Measurements from ENCODE around the gene BCL2.

BCL2 gene

DNA sequence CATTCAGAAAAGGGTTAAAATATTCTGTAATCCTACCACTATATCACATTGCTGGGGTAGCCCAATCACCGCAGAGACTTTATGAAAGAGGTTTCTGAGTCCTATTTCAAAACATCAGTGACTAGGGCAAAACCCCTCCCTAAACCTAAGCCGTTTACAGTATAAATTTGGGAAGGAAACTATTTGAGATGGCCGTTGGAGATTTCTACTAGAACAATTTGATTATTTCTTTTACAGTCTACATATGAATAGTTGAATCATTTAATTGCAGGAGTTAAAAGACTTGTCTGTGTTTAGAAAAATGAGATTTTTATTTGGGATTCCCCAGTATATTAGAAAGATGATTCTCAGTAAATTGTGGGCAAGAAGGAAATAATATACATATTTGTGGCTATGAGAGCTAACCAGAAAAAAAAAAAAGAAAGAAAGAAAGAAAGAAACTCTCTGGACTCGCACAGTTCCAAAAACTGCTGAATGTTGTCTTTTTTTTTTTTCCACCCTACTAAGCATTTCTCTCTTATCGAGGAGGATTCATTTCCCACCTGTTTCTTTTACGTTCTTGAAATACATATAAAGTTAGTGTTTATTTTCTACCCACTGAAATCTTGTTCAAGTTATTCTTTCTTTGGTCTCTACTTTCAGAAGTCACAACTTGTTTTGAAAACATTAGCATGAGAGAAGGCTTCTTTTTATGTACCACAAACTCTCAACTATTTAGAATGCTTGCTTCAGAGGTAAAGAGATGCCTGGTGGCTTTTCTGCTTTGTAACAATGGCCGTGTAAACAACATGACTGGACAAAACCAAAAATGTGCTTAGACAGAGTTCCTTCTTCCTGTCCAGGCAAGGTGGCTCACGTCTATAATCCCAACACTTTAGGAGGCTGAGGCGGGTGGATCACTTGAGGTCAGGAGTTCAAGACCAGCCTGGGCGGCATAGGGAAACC lies 65.9 kb downstream of the BCL2 start:
- Histone ChIP-seq H3K36me3 (ENCODE audit: control insufficient read depth, insufficient read depth, low read length) (no peaks in the 10 kb centered on the region), H3K27ac (ENCODE audit: low read depth, low read length, severe bottlenecking) (no peak overlapping the region), H3K4me1 (ENCODE audit: control insufficient read depth, insufficient read depth, low read length, poor library complexity, severe bottlenecking) (no peaks in the 10 kb centered on the region), H3K9me3 (ENCODE audit: control insufficient read depth, low read length) (peaks cover 3% of the 10 kb centered on the region), H3K4me3 (ENCODE audit: extremely low read depth, insufficient read depth, low read length, poor library complexity, severe bottlenecking) (no peak overlapping the region)
- WGBS, 2 experiments (ENCODE audit: insufficient coverage in 2 of 2), result 93 to 100% methylated on average over 1 to 2 of the region's 10 CpGs

DNA sequence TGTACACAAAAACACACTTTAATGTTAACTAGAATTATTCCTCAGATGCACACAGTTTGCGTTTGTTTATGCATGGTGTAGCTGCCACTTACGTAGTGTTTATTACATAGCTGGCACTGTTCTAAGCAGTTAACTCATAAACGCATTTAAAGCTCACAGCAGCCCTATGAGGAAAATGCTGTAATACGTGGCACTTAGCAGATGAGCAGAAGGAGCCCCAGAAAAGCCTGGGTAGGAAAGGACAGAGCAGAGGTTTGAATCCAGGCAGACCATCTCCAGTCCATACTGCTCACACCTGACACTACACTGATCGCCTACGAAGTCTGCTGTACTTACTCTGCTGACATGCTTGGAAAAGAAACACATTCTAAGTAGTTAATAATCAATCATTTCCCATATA lies 66.6 kb downstream of the BCL2 start:
- Histone ChIP-seq H3K27ac (ENCODE audit: low read depth, low read length, severe bottlenecking) (no peak overlapping the region), H3K36me3 (ENCODE audit: control insufficient read depth, insufficient read depth, low read length) (no peaks in the 10 kb centered on the region), H3K9me3 (ENCODE audit: control insufficient read depth, low read length) (peaks cover 3% of the 10 kb centered on the region), H3K4me3 (ENCODE audit: extremely low read depth, insufficient read depth, low read length, poor library complexity, severe bottlenecking) (no peak overlapping the region), H3K4me1 (ENCODE audit: control insufficient read depth, insufficient read depth, low read length, poor library complexity, severe bottlenecking) (no peaks in the 10 kb centered on the region)
- 95 to 100% methylated on average over 4 to 6 of the region's 6 CpGs for WGBS, 2 experiments (ENCODE audit: insufficient coverage in 2 of 2)

GRCh38 chr18:63249771-63250170 lies 69.8 kb downstream of the BCL2 start:
- Histone ChIP-seq H3K4me3 (ENCODE audit: extremely low read depth, insufficient read depth, low read length, poor library complexity, severe bottlenecking) (no peak overlapping the region), H3K36me3 (ENCODE audit: control insufficient read depth, insufficient read depth, low read length) (no peaks in the 10 kb centered on the region), H3K27ac (ENCODE audit: low read depth, low read length, severe bottlenecking) (no peak overlapping the region), H3K4me1 (ENCODE audit: control insufficient read depth, insufficient read depth, low read length, poor library complexity, severe bottlenecking) (no peaks in the 10 kb centered on the region), H3K9me3 (ENCODE audit: control insufficient read depth, low read length) (peaks cover 3% of the 10 kb centered on the region)
- WGBS, 2 experiments (ENCODE audit: insufficient coverage in 2 of 2), result 65 to 78% methylated on average over 5 to 6 of the region's 7 CpGs

DNA sequence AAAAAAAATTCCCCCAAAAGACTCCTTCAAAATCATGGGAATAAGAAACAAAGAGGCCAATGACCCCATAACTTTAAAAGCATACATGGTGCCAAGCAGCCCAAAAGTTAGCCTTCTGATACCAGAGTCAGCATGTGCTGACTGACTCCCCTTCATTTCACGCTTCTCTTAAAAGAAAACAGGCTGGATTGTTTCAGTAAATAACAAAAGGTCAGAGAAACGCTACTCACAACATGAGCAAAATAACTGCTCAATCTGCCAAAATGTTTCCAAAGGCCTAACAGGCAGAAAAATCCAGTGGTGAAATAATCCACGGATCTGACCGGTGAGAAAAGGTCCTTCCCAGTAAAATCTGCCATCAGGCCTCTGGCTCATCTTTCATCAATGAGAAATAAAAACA lies 71.6 kb downstream of the BCL2 start:
- Histone ChIP-seq H3K9me3 (ENCODE audit: control insufficient read depth, low read length) (peaks cover 3% of the 10 kb centered on the region), H3K27ac (ENCODE audit: low read depth, low read length, severe bottlenecking) (no peak overlapping the region), H3K36me3 (ENCODE audit: control insufficient read depth, insufficient read depth, low read length) (no peaks in the 10 kb centered on the region), H3K4me3 (ENCODE audit: extremely low read depth, insufficient read depth, low read length, poor library complexity, severe bottlenecking) (no peak overlapping the region), H3K4me1 (ENCODE audit: control insufficient read depth, insufficient read depth, low read length, poor library complexity, severe bottlenecking) (no peaks in the 10 kb centered on the region)
- 92 to 100% methylated on average over 3 of the region's 4 CpGs for WGBS, 2 experiments (ENCODE audit: insufficient coverage in 2 of 2)

DNA sequence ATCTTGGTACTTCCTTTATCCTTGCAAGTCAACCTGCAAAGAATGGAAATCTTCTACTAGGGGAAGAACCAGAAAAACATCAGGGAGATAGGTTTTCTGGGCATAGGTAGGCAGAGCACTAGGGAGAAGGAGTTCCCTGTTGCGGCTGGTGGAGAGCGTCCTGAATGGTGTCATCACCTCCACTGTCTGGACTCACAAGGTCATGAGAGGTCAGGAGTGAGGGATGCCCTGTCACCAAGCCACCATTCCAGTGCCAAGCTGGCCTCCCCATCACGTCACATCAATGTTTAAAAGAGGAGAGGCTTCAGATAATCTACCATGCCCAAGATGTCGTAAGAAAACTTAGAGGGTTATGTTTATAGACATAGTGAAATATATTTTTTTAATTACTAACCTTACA lies 72.1 kb downstream of the BCL2 start:
- WGBS, 2 experiments (ENCODE audit: insufficient coverage in 2 of 2), result 100% methylated on average over 2 of the region's 4 CpGs; no CpG with 5 or more reads in 1 of the 2 experiments
- Histone ChIP-seq H3K27ac (ENCODE audit: low read depth, low read length, severe bottlenecking) (no peak overlapping the region), H3K4me3 (ENCODE audit: extremely low read depth, insufficient read depth, low read length, poor library complexity, severe bottlenecking) (no peak overlapping the region), H3K9me3 (ENCODE audit: control insufficient read depth, low read length) (peaks cover 3% of the 10 kb centered on the region), H3K36me3 (ENCODE audit: control insufficient read depth, insufficient read depth, low read length) (no peaks in the 10 kb centered on the region), H3K4me1 (ENCODE audit: control insufficient read depth, insufficient read depth, low read length, poor library complexity, severe bottlenecking) (no peaks in the 10 kb centered on the region)

- no peak overlapping the region for H3K27ac ChIP-seq (ENCODE audit: low read depth, low read length, severe bottlenecking)
- no peaks in the 10 kb centered on the region for H3K9me3 ChIP-seq (ENCODE audit: control insufficient read depth, low read length)
- no peak overlapping the region for H3K4me3 ChIP-seq (ENCODE audit: extremely low read depth, insufficient read depth, low read length, poor library complexity, severe bottlenecking)
- H3K4me1 ChIP-seq (ENCODE audit: control insufficient read depth, insufficient read depth, low read length, poor library complexity, severe bottlenecking), result no peaks in the 10 kb centered on the region
- 100% methylated on average over 1 of the region's 3 CpGs; no CpG with 5 or more reads in 1 of the 2 experiments for WGBS, 2 experiments (ENCODE audit: insufficient coverage in 2 of 2)
- no peaks in the 10 kb centered on the region for H3K36me3 ChIP-seq (ENCODE audit: control insufficient read depth, insufficient read depth, low read length)
Observed at GRCh38 chr18:63245600-63245999, 74.0 kb downstream of the BCL2 start.

DNA sequence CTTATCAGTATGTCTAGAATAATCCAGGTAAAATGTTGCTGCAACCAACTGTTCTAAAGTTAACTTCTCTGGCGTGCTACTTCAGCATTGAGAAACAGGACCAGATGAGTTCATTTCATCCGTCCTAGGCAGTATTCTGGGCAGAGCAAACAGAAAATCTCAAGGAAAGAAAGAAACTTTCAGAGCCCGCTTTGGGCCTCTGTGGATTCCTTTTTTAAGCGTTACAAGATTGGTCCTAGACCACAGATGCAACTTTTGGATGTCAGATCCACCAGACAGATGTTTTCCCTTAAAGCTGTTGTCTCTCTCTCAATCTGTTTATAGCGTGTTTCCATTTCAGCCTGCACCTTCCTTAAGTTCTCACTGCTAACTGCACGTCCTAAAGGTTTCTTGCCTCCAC lies 75.0 kb downstream of the BCL2 start:
- WGBS, 2 experiments (ENCODE audit: insufficient coverage in 2 of 2), result 89 to 94% methylated on average over 6 of the region's 6 CpGs

DNA sequence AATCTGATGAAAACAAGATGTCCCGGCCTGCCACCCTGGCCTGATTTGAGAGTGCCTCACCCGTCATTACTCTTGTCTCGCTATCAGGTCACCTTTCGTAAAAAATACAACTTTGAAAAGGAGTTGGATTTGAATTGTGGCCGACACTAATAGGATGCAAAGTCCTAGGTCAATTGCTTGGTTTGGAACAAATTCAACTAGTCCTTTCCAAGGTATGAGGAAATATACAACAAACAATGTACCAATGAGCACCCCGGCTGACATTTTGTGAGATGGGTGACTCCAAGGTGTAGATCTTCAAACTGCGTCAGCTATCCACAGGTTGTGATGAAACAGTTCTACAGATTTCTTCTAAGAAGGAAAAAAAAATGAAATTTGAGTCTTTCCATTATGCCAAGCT lies 77.8 kb downstream of the BCL2 start:
- Histone ChIP-seq H3K9me3 (ENCODE audit: control insufficient read depth, low read length) (no peaks in the 10 kb centered on the region), H3K4me1 (ENCODE audit: control insufficient read depth, insufficient read depth, low read length, poor library complexity, severe bottlenecking) (peaks cover 16% of the 10 kb centered on the region), H3K4me3 (ENCODE audit: extremely low read depth, insufficient read depth, low read length, poor library complexity, severe bottlenecking) (no peak overlapping the region), H3K27ac (ENCODE audit: low read depth, low read length, severe bottlenecking) (no peak overlapping the region), H3K36me3 (ENCODE audit: control insufficient read depth, insufficient read depth, low read length) (no peaks in the 10 kb centered on the region)
- WGBS, 2 experiments (ENCODE audit: insufficient coverage in 2 of 2), result 96 to 100% methylated on average over 3 to 5 of the region's 7 CpGs

More for the DNA sequence above, 75.0 kb downstream of the BCL2 start:
- Histone ChIP-seq H3K4me3 (ENCODE audit: extremely low read depth, insufficient read depth, low read length, poor library complexity, severe bottlenecking) (no peak overlapping the region), H3K36me3 (ENCODE audit: control insufficient read depth, insufficient read depth, low read length) (no peaks in the 10 kb centered on the region), H3K27ac (ENCODE audit: low read depth, low read length, severe bottlenecking) (no peak overlapping the region), H3K9me3 (ENCODE audit: control insufficient read depth, low read length) (no peaks in the 10 kb centered on the region), H3K4me1 (ENCODE audit: control insufficient read depth, insufficient read depth, low read length, poor library complexity, severe bottlenecking) (no peaks in the 10 kb centered on the region)

DNA sequence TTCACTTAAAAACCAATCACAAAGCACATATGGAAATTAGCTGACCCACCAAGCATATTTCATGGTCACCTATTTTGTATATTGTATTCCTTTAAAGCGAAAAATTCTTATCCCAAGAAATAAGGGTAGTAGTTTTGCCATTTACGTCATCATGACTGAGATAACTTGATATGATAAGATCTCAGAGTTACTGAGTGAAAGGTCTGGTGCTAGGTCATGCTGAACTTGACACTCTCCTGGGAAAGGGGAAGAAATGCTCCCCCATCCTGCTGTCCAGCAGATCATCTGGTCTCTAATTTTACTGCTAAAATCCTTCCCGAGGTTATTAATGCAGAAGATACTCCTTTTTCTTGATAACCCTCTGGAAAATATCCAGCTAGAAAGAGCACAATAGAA lies 78.3 kb downstream of the BCL2 start:
- H3K36me3 ChIP-seq (ENCODE audit: control insufficient read depth, insufficient read depth, low read length), result no peaks in the 10 kb centered on the region
- H3K9me3 ChIP-seq (ENCODE audit: control insufficient read depth, low read length), result no peaks in the 10 kb centered on the region
- no peak overlapping the region for H3K27ac ChIP-seq (ENCODE audit: low read depth, low read length, severe bottlenecking)
- H3K4me1 ChIP-seq (ENCODE audit: control insufficient read depth, insufficient read depth, low read length, poor library complexity, severe bottlenecking), result peaks cover 16% of the 10 kb centered on the region
- 80 to 86% methylated on average over 1 of the region's 3 CpGs for WGBS, 2 experiments (ENCODE audit: insufficient coverage in 2 of 2)
- H3K4me3 ChIP-seq (ENCODE audit: extremely low read depth, insufficient read depth, low read length, poor library complexity, severe bottlenecking), result no peak overlapping the region

DNA sequence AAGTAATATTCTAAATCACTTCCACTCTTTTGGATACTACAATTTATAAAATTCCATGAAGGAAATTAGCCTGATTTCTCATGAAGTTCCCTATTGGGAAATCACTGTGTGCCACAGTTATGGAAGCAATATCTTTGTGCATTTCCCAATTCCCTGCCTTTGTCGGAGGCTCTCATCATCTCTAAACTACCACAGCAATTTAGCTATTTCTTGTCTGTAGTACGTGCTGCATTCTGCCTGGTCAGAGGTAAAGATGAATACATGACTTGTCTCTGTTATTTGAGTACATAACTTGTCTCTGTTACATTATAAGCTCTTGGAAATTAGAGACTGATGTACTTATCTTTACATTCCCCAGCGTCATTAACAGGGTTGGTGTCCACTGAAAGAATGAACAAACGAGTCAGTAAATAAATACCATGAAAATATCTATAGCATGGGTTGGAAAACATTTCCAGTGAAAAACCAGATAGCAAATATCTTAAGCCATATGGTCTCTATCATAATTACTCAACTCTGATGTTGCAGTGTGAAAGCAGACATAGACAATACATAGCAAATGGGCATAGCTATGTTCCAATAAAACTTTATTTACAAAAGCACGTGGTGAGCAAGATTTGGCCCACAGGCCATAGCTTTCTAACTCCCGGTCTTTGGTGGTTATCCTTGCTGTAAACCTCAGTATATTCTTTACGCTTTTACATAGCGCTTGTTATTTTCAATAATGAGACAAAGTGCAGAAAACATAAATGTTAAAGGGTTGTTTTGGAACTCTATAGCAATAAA lies 78.8 kb downstream of the BCL2 start:
- no peaks in the 10 kb centered on the region for H3K9me3 ChIP-seq (ENCODE audit: control insufficient read depth, low read length)
- H3K36me3 ChIP-seq (ENCODE audit: control insufficient read depth, insufficient read depth, low read length), result no peaks in the 10 kb centered on the region
- H3K27ac ChIP-seq (ENCODE audit: low read depth, low read length, severe bottlenecking), result no peak overlapping the region
- H3K4me3 ChIP-seq (ENCODE audit: extremely low read depth, insufficient read depth, low read length, poor library complexity, severe bottlenecking), result no peak overlapping the region
- H3K4me1 ChIP-seq (ENCODE audit: control insufficient read depth, insufficient read depth, low read length, poor library complexity, severe bottlenecking), result peaks cover 16% of the 10 kb centered on the region
- 100% methylated on average over 1 to 2 of the region's 8 CpGs for WGBS, 2 experiments (ENCODE audit: insufficient coverage in 2 of 2)

All from mesodermal cell (in vitro differentiated cells).